Measurements from ENCODE around the gene VARS1.
A peak's percentile ranks its signal among the peaks of the same experiment; 100 is the strongest.

The VARS1 gene

GRCh38 chr6:31778193-31778592, 17.4 kb downstream of the VARS1 start:
- intact Hi-C loops (cut with DNase I): no loop called here
- DNase-seq: no peak

GRCh38 chr6:31777667-31778050, 17.9 kb downstream of the VARS1 start:
- intact Hi-C loops (cut with DNase I): no loop called here

GRCh38 chr6:31776989-31777666, 18.4 kb downstream of the VARS1 start, which contains the start of gene VWA7:
VWA7 (minus strand) TSS chr6:31777328; CDS start chr6:31776779, 549 bp downstream.
- intact Hi-C loops (cut with DNase I): no loop called here
- peak; percentile 44 to 90 (median 71) for DNase-seq

More at GRCh38 chr6:31777667-31778050, 17.9 kb downstream of the VARS1 start:
- DNase-seq: no peak

DNA sequence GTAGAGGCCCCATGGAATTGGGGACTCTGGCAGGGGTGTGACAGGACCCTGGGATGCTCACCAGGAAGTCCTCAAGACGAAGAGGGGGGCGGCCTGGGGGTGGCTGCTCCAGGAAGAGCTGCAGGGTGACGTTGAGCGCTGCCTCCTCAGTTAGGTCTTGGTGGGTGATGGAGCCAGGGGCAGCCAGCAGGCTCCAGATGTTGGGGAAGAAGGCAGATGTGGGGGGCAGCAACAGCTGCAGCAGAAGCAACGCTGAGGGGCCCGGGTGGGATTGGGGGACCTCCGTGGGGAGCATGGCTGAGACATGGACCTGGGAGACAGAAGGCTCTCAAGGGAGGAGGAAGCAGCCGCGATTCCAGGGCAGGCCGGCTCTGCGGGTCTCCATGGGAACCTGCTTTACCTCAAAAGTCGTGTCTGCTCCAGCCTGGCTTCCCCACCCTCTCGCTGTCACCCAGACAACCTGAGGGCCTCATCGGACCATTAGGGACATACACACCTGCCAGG, 19.0 kb downstream of the VARS1 start:
- peak in 29 of 42 donors; percentile 18 to 73 (median 49) for DNase-seq
- intact Hi-C loops (cut with DNase I): no loop called here

- DNase-seq: no peak
- intact Hi-C loops (cut with DNase I): no loop called here
Measured at GRCh38 chr6:31775633-31776484, 19.7 kb downstream of the VARS1 start.

GRCh38 chr6:31775184-31775583, 20.4 kb downstream of the VARS1 start:
- DNase-seq: no peak
- intact Hi-C loops (cut with DNase I): no loop called here

- intact Hi-C loops (cut with DNase I): no loop called here
- DNase-seq: peak in 16 of 42 donors; percentile 18 to 64 (median 40)
Measured at GRCh38 chr6:31771992-31772358, 23.6 kb downstream of the VARS1 start.

GRCh38 chr6:31770860-31771259, 24.7 kb downstream of the VARS1 start:
- intact Hi-C loops (cut with DNase I): no loop called here
- no peak for DNase-seq

- intact Hi-C loops (cut with DNase I): no loop called here
- peak in 30 of 42 donors; percentile 21 to 73 (median 40) for DNase-seq
Measured at GRCh38 chr6:31769684-31770371, 25.7 kb downstream of the VARS1 start.

DNA sequence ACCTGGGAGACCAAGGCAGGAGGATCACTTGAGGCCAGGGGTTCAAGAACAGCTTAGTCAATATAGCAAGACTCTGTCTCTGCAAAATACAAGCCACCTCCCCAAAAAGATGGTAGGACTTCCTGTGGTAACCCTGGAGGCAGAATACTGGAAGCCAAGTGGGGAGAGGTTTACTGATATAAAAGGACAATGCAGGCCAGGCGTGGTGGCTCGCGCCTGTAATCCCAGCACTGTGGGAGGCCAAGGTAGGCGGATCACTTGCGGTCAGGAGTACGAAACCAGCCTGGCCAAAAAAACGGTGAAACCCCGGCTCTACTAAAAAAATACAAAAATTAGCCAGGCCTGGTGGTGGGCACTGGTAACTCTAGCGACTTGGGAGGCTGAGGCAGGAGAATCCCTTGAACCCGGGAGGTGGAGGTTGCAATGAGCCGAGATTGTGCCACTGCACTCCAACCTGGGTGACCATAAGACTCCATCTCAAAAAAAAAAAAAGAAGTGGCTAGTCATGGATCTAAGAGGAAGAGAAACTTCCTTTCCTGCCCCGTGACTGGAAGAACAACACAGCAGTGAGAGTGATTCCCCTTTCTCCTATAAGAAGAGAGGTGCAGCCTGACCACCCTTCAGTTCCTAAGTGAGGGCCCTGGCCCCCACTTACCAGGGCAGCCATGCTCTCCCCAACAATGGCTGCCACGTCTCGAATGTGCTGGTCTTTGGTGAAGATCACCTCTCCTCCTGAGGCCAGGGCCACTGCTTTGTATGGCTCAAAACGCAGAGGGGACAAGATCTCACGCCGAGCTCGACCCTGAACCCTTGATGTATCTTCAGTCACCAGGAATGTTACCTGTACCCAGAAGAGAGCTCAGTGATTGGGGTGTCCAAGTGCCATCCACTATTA, 26.9 kb downstream of the VARS1 start:
- DNase-seq: peak in 2 of 42 donors; percentile 16 to 51
- intact Hi-C loops (cut with DNase I): no loop called here

DNA sequence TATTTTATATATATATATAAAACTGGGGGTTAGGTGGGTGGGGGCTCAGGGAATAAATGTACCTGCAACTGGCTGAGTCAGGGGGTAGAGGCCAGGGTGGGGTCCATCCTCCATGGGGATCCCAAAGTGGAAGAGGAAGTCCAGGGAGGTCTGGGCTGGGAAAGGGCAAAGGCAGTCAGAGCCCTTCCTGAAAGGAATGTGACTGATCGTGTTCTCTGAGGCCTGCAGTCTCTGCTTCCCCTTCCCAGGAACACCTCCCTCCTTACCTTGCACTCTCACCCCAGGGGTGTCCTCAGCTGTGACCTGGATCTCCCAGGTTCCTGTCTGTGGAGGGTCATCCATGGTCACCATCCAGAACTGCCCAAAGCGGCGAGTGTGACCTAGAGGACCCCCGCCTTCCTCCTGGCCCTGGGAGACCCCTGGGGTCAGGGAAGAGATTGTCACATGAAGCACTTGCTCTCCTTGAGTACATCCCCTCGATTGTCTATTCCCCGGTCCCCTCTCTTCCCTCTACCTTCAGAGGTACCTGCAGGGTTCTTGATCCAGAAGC, 28.4 kb downstream of the VARS1 start:
- no peak for DNase-seq
- intact Hi-C loops (cut with DNase I): no loop called here

GRCh38 chr6:31765910-31766794, 29.4 kb downstream of the VARS1 start:
- intact Hi-C loops (cut with DNase I): no loop called here
- DNase-seq: no peak

DNA sequence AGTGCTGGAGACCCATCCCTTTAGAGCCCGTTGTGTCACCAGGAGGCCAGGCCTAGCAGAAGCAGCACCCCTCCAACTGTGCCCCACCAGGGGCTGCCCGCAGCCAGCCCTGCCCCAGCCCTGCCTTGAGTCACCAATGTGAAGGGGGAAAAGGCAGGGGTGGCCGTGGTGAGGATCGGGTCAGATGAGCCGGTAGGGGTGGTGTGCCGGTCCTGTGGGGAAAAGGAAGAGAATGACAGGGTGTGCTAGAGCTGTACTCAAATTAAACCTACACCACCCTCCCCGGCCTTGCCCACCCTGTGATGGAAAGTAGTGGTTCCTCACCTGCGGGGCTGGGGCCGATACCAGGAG, 30.0 kb downstream of the VARS1 start:
- intact Hi-C loops (cut with DNase I): no loop called here
- DNase-seq: no peak

- intact Hi-C loops (cut with DNase I): no loop called here
- no peak for DNase-seq
Measured at GRCh38 chr6:31764198-31764597, 31.4 kb downstream of the VARS1 start.

DNA sequence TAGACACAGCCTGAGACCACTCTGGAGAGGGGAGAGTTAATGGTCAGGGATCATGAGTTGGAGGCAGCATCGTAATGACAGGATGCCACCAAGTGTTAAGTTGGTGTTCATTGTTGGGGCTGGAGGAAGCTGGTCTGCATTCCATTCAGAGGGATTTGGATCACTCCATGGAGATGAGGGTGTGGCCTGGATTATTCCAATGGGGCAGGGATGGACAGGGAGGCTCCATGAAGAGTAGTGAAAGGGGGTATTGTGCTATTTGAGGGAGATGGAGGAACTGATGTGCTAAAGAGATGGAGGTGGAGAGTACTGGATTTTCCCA, 32.0 kb downstream of the VARS1 start:
- intact Hi-C loops (cut with DNase I): no loop called here
- DNase-seq: peak in 1 of 42 donors; percentile 21

DNA sequence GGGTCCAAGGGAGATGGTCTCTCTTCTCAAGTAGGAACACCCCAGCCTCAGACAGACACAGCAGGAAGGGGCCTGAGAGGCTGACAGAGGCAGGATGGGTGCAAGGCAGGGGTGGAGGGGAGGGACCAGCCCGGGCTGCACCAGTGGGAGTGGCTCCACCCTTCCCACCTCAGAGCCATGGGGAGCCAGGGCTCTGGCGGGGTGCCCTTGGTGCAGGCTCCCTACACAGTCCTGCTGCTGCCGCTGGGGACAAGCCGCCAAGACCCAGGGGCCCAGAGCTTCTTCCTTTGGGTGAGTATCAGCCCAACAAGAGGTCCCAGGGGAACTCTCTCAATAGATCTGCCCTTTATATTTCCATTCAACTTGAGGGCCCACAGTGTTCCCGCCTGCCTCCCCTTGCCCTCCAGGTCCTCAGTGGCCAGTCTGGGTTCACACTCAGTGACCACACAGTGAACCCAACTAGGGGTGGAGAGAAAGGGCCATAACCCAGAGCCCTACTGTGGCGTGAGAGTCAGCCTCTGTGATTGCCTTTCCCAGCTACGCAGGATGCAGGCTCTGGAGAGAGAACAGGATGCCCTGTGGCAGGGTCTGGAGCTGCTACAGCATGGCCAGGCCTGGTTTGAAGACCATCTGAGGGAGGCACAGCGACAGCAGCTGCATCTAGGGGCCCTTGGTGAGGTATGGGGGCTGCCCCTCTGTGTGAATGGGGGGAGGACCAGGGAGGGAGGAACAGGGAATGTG, 32.5 kb downstream of the VARS1 start:
- DNase-seq: no peak

DNA sequence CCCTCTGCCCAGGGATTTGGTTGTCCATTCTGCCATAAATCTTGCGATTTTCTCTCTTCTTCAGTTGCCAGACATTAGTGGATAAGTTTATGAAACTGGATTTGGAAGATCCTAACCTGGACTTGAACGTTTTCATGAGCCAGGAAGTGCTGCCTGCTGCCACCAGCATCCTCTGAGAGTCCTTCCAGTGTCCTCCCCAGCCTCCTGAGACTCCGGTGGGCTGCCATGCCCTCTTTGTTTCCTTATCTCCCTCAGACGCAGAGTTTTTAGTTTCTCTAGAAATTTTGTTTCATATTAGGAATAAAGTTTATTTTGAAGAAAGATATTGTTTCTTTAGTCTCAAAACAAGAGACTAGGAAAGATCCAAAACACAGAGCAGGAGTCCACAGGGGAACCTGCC, 33.2 kb downstream of the VARS1 start, which contains the start of gene SAPCD1:
SAPCD1 (plus strand) TSS at position 301 of the 400 bp plus-strand sequence. CDS start 399 bp downstream, outside the sequence.
- intact Hi-C loops (cut with DNase I): no loop called here
- DNase-seq: no peak

More for the DNA sequence above, 32.5 kb downstream of the VARS1 start:
- intact Hi-C loops (cut with DNase I): no loop called here

All from head of caudate nucleus (tissue), 42 donors.